A549 (cell line): ENCODE data around the gene NDEL1.

Experiments
- CBX8 ChIP-seq: fragments of 200-600 bp; sonication (generic); IDR thresholded peaks from 2 replicates; pipeline ENCODE4 v1.6.1; 2016
- EP300 ChIP-seq, 2 experiments: fragments of >200 bp; sonication (Bioruptor Twin); formaldehyde crosslinking; IDR thresholded peaks; 2 replicates in 1 of 2; 3 replicates in 1 of 2; pipeline ENCODE4 v1.6.1; 2016 to 2017
- SMC3 ChIP-seq: fragments of >200 bp; sonication (Bioruptor Twin); formaldehyde crosslinking; IDR thresholded peaks from 3 replicates; pipeline ENCODE4 v1.6.1; 2018; ENCODE audit warnings: inconsistent platforms
- ZFP36 ChIP-seq: fragments of 450-650 bp; IDR thresholded peaks from 2 replicates; pipeline ENCODE4 v1.6.1; 2014; ENCODE audit warnings: borderline replicate concordance; ENCODE audit not compliant: partially characterized antibody

- TF ChIP-seq SMC3 (no peak), EP300 (IDR thresholded peaks at IDR 0.05) (no peak), ZFP36 (no peak), CBX8 (no peak)
These were observed 45.4 kb downstream of the NDEL1 start for GRCh38 chr17:8481089-8481488.
